ENCODE measurements around the gene NPAS3.

The NPAS3 gene

GRCh38 chr14:33596211-33597080 lies 657.8 kb downstream of the NPAS3 start:
- DNase-seq = no peak

GRCh38 chr14:33598582-33598981 lies 659.9 kb downstream of the NPAS3 start:
- DNase-seq = no peak

- DNase-seq = no peak
These were observed 663.7 kb downstream of the NPAS3 start for GRCh38 chr14:33602396-33602795.

GRCh38 chr14:33606591-33606990 lies 667.9 kb downstream of the NPAS3 start:
- DNase-seq = no peak

GRCh38 chr14:33609582-33609981 lies 670.9 kb downstream of the NPAS3 start:
- no peak for DNase-seq

GRCh38 chr14:33610121-33610520 lies 671.4 kb downstream of the NPAS3 start:
- no peak for DNase-seq

GRCh38 chr14:33611405-33612196 lies 672.9 kb downstream of the NPAS3 start:
- DNase-seq = no peak

- DNase-seq = no peak
These were observed 673.5 kb downstream of the NPAS3 start for GRCh38 chr14:33612197-33612505.

GRCh38 chr14:33617154-33617553 lies 678.5 kb downstream of the NPAS3 start:
- no peak for DNase-seq

GRCh38 chr14:33618361-33619105 lies 679.9 kb downstream of the NPAS3 start:
- no peak for DNase-seq

GRCh38 chr14:33622496-33622895 lies 683.8 kb downstream of the NPAS3 start:
- no peak for DNase-seq

GRCh38 chr14:33629792-33630191 lies 691.1 kb downstream of the NPAS3 start:
- DNase-seq = no peak

GRCh38 chr14:33631021-33631420 lies 692.3 kb downstream of the NPAS3 start:
- DNase-seq = no peak

- peak in 1 of 2 experiments; percentile 32 for DNase-seq
These were observed 692.8 kb downstream of the NPAS3 start for GRCh38 chr14:33631441-33631840.

- DNase-seq = no peak
These were observed 696.0 kb downstream of the NPAS3 start for GRCh38 chr14:33634631-33635030.

- DNase-seq = no peak
These were observed 698.0 kb downstream of the NPAS3 start for GRCh38 chr14:33636716-33637115.

GRCh38 chr14:33642080-33642479 lies 703.4 kb downstream of the NPAS3 start:
- no peak for DNase-seq

GRCh38 chr14:33642691-33643244 lies 704.1 kb downstream of the NPAS3 start:
- no peak for DNase-seq

GRCh38 chr14:33643426-33644181 lies 704.9 kb downstream of the NPAS3 start:
- no peak for DNase-seq

- no peak for DNase-seq
These were observed 708.1 kb downstream of the NPAS3 start for GRCh38 chr14:33646692-33647260.

- DNase-seq = no peak
These were observed 708.7 kb downstream of the NPAS3 start for GRCh38 chr14:33647385-33647786.

GRCh38 chr14:33650430-33650829 lies 711.8 kb downstream of the NPAS3 start:
- no peak for DNase-seq
